Spleen (tissue), 3 donors: ENCODE results near the gene GPRIN1.

ENCODE experiments used
- POLR2A ChIP-seq, 3 donors: fragments of 450-650 bp; IDR thresholded peaks; one replicate each; pipeline ENCODE4 v1.5.1; 2017; ENCODE audit warnings: antibody characterized with exemption in 3 of 3, mild to moderate bottlenecking in 1 of 3
- POLR2AphosphoS5 ChIP-seq, 3 donors: sonication (generic); formaldehyde crosslinking; IDR thresholded peaks; one replicate each; pipeline ENCODE4 v1.5.1; 2017; ENCODE audit warnings: antibody characterized with exemption in 3 of 3

DNA sequence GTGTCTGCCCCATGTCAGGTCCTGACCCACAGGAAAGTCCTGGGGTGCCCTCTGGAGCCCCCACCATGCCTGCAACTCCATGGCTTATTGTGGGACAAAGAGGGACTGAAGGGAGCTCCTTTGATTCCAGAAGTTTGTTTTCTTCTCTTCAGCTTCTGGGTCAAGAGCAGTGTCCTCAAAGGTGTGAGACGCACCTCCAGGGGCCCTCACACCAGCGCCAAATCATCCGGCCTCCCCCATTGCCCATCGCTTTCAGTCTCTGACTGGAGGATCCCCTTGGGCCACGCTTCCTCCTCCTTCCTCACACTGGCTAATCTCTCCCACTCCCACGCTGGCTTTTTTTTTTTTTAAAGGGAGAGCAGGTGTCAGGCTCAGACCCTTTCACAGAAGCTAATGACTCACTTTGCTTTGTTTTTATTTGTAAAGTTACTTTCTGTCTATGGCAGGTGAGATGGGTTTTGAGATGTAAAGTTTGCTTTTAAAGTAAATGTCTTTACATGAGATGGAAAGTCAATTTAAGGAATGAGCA, 44.1 kb downstream of the GPRIN1 start:
- no peak for TF ChIP-seq POLR2AphosphoS5 (IDR thresholded peaks at IDR 0.05)
- TF ChIP-seq POLR2A (IDR thresholded peaks at IDR 0.05): no peak
